Activated CD4-positive, CD25-positive, alpha-beta regulatory T cell treated with anti-CD3 and anti-CD28 coated beads, Interleukin-2, amount 50 U/mL, for 16 hours (primary cell): ENCODE data around the gene PTX4.
"Not testable (repeated sequence)": the region's sequence is repeated elsewhere in the genome, so short reads cannot be mapped to it uniquely, and the experiment has no call there.

Experiments used
- DNase-seq: peaks from one replicate; pipeline ENCODE4 v3.0.0-alpha.2; 2020; ENCODE audit warnings: low read depth, low spot score

PTX4 gene

GRCh38 chr16:1444730-1445517, 43.8 kb downstream of the PTX4 start:
- no peak for DNase-seq

- no peak for DNase-seq
Measured at GRCh38 chr16:1443980-1444729, 44.6 kb downstream of the PTX4 start, which contains the start of gene CCDC154. TSS of gene CCDC154 (minus strand) at chr16:1444556. CDS start at chr16:1444322, 234 bp downstream.

GRCh38 chr16:1443403-1443973, 45.3 kb downstream of the PTX4 start:
- no peak for DNase-seq

- DNase-seq = no peak
Measured at GRCh38 chr16:1442697-1443096, 46.0 kb downstream of the PTX4 start.

DNA sequence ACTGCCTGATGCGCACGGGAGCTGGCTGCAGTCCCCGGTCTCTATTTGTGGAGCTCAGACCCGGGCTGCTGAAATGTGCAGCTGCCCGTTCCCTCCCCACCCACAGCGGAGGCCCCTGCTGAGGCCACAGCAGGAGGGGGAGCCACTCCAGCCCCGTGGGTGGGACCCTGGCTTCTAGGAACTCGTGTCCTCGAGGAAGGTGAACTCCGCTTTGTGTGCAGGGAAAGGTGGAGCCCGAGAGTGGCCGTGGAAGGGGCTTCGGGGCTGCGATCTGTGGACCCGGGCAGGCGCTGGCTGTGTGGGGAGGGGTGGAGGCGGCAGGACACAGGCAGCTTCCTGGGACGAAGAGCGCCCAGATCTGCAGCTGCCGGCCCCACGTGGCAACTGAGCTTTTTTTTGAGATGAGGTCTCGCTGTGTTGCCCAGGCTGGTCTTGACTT, 47.3 kb downstream of the PTX4 start:
- no peak for DNase-seq

DNA sequence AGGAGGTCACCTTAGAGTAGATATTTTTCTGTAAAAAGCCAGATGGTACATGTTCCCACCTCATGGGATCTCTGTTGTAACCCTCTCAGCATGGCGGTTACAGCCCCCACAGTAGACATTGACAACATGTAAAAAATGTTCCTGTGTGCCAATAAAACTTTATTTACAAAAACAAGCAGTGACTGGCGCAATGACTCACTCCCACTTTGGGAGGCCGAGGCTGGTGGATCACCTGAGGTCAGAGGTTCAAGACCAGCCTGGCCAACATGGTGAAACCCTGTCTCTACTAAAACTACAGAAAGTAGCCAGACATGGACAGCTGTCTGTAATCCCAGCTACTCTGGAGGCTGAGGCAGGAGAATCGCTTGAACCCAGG, 49.1 kb downstream of the PTX4 start:
- not testable (repeated sequence) for DNase-seq

DNA sequence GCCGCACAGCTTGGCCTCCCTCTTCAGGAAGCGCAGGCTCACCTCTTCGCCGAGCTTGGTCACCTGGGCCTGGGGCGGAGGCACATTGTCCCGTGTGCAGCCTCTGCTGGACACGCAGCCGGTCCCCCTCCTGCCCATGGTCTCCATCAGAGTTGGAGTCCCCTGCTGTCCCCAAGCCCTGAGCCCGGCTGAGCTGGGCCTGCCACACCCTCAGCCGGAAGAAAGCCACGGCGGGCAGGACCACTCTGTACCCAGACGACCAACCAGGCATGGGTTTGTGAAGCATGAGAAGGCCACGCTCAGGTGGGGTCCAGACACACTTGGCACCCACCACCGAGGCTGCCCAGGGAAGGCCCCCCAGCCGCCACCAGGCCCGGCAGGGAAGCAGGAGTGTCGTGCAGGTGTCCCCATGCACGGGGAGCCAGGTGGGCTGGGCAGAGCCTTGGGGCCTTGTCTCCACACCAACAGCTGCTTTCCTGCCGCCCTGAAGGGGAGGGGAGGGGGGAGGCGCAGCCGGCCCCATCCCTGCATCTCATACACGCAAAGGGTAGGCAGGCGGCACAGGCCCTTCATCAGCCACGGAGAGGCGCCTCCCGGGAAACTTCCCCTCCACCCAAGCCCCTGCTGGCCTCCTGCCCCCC, 49.6 kb downstream of the PTX4 start:
- no peak for DNase-seq

DNA sequence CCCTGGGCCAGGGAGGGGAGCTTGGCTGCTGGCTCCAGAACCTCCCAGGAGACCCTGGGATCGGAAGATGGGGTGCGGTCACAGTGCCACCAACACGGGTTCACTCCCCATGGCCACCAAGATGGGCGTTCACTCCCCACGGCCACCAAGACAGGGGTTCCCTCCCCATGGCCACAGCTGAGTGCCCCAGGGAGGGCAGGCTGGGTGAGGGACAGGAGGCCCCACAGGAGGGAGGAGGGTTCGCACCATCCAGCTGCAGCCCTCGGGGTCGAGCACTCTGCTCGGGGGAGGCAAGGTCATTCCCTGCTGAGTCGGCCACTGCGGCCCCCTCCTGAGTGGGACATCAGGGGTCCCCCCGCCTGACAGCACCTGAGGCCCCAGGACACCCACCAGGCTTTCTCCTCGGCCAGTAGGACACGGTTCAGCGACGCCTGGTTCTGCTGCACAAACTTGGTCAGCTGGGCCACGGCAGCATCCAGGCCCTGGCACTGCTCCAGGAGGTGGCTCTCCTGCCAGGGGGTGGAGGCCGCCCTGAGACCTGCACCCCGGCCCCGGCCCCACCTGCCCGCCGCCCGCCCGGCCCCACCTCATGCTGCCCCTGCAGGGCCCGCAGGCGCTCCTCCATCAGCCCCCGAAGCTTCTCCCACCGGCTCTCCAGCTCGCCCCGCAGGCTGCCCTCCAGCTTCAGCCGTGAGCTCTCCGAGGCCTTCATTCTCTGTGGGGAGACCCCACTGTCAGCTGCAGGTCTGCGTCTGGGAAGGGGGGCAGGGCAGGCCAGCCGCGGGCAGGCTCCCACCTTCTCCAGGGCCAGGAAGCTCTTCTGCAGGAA, 50.3 kb downstream of the PTX4 start:
- no peak for DNase-seq

GRCh38 chr16:1437606-1438005, 51.1 kb downstream of the PTX4 start:
- DNase-seq = no peak

- no peak for DNase-seq
Measured at GRCh38 chr16:1436731-1437355, 51.9 kb downstream of the PTX4 start.

- DNase-seq = no peak
Measured at GRCh38 chr16:1435921-1436697, 52.6 kb downstream of the PTX4 start.
